Measurements from ENCODE around the gene KYAT1. TPM values are rescaled to one million over a fixed set of nuclear protein-coding genes. Genes with fewer than 3 reads are reported as not detected.

The KYAT1 gene
- total RNA-seq, 2 experiments from 2014 or later = 17.0 to 18.6 TPM

DNA sequence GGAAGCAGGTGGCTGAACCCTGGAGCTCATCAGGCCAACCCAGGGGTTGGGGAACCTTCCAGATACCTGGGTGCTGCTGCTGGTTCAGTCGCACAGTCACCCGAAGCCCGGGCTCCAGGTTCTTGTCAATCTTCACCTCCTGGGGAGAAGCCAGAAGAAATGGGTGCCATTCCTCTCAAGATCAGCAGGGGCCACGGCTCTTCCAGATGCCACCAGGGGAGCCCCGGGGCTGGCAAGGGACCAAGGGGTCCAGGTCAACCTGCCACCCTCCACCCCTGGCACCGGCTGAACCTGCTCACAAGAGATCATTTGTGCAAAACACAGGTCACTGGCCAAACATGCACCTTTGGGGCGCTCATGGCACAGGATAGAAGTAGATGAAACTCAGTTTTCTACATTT lies 56.8 kb downstream of the KYAT1 start:
- no peak overlapping the region for H3K4me3 Mint-ChIP-seq
- ChIA-PET POLR2A (no interaction called here), CTCF (no interaction called here)
- TF ChIP-seq, protein P1, sequence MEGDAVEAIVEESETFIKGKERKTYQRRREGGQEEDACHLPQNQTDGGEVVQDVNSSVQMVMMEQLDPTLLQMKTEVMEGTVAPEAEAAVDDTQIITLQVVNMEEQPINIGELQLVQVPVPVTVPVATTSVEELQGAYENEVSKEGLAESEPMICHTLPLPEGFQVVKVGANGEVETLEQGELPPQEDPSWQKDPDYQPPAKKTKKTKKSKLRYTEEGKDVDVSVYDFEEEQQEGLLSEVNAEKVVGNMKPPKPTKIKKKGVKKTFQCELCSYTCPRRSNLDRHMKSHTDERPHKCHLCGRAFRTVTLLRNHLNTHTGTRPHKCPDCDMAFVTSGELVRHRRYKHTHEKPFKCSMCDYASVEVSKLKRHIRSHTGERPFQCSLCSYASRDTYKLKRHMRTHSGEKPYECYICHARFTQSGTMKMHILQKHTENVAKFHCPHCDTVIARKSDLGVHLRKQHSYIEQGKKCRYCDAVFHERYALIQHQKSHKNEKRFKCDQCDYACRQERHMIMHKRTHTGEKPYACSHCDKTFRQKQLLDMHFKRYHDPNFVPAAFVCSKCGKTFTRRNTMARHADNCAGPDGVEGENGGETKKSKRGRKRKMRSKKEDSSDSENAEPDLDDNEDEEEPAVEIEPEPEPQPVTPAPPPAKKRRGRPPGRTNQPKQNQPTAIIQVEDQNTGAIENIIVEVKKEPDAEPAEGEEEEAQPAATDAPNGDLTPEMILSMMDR (IDR thresholded peaks at IDR 0.05) = no peak
- H3K4me1 Mint-ChIP-seq (ENCODE audit: low read depth) = peaks cover 27% of the 10 kb centered on the region
- DNase-seq (no peak), ATAC-seq (no peak)
- H3K27ac Mint-ChIP-seq = no peak overlapping the region
- no peaks in the 10 kb centered on the region for H3K9me3 Mint-ChIP-seq
- peaks cover 44% of the 10 kb centered on the region for H3K36me3 Mint-ChIP-seq (ENCODE audit: low read depth)
- no peaks in the 10 kb centered on the region for H3K27me3 Mint-ChIP-seq
- intact Hi-C loops (cut with micrococcal nuclease) = no loop called here

DNA sequence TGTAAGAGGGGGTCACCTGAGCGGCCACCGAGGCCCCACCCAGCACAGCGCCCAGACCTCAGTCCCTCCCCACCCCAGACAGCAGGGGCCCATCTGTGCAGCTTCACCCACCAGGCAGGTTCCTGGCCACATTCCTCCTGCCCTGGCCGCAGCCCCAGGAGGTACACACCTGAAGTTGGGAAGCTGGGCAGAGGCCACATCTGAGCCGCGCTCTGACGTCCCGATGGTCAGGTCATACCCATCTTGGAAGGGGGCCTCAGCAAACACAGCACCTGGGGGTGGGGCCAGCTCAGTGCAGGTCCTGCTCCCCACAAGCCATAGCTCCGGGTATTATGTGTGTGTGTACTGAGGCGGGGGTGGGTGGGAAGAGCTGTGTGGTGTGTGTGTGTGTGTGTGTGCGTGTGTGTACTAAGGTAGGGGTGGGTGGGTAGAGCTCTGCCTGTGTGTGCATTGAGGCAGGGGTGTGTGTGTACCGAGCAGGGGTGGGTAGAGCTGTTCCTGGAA lies 57.8 kb downstream of the KYAT1 start:
- Mint-ChIP-seq H3K27ac (peak overlapping the region; percentile 7), H3K9me3 (no peaks in the 10 kb centered on the region), H3K36me3 (ENCODE audit: low read depth) (peaks cover 42% of the 10 kb centered on the region), H3K4me1 (ENCODE audit: low read depth) (peaks cover 33% of the 10 kb centered on the region), H3K27me3 (no peaks in the 10 kb centered on the region), H3K4me3 (no peak overlapping the region)
- ChIA-PET CTCF (no interaction called here), POLR2A (interaction anchor here (0.6 to 0.9 kb wide), 2 partner anchors 78 to 169 kb away, joined by 3 read pairs; no protein-coding TSS in a partner anchor)
- TF ChIP-seq, protein P1 (IDR thresholded peaks at IDR 0.05) = no peak
- intact Hi-C loops (cut with micrococcal nuclease) = no loop called here
- no peak for ATAC-seq
- DNase-seq = no peak

GRCh38 chr9:128823362-128823902 lies 58.3 kb downstream of the KYAT1 start:
- no peak overlapping the region for H3K4me3 Mint-ChIP-seq
- CTCF ChIA-PET = no interaction called here
- no peak for DNase-seq
- H3K36me3 Mint-ChIP-seq (ENCODE audit: low read depth) = peaks cover 37% of the 10 kb centered on the region
- POLR2A ChIA-PET = interaction anchor here (0.6 to 0.9 kb wide), 2 partner anchors 79 to 169 kb away, joined by 3 read pairs; no protein-coding TSS in a partner anchor
- peaks cover 29% of the 10 kb centered on the region for H3K4me1 Mint-ChIP-seq (ENCODE audit: low read depth)
- TF ChIP-seq, protein P1 (IDR thresholded peaks at IDR 0.05) = no peak
- no peaks in the 10 kb centered on the region for H3K27me3 Mint-ChIP-seq
- no peaks in the 10 kb centered on the region for H3K9me3 Mint-ChIP-seq
- intact Hi-C loops (cut with micrococcal nuclease) = no loop called here
- H3K27ac Mint-ChIP-seq = no peak overlapping the region
- ATAC-seq = no peak

DNA sequence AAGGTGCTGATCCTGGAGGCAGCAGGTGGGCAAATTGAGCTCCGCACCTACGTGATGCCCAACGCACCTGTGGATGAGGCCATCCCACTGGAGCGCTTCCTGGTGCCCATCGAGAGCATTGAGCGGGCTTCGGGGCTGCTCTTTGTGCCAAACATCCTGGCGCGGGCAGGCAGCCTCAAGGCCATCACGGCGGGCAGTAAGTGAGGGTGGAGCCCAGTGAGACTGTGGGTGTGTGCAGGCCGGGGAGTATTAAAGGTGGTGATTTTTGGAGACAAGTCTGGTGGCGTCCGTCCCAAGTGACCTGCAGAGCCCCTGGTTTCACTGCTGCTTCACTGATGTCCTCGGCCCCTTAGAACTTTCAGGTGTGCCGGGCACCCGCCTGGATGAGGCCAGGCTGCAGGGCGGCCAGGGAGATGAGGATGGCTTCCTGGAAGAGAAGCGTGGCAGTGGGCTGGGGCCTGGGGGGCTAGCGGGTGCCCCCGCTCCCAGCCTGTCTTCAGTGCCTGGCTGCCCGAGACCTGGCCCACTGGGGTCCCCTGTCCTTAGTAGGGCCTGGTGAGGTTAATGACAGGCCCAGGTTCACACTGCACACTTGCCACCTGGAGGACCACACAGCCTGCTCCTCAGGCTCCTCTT lies 59.2 kb downstream of the KYAT1 start:
- DNase-seq = no peak
- ATAC-seq = no peak
- Mint-ChIP-seq H3K27ac (no peak overlapping the region), H3K27me3 (no peaks in the 10 kb centered on the region), H3K4me3 (no peak overlapping the region), H3K36me3 (ENCODE audit: low read depth) (peaks cover 32% of the 10 kb centered on the region), H3K9me3 (no peaks in the 10 kb centered on the region), H3K4me1 (ENCODE audit: low read depth) (peaks cover 24% of the 10 kb centered on the region)
- CTCF ChIA-PET = no interaction called here
- POLR2A ChIA-PET = no interaction called here
- intact Hi-C loops (cut with micrococcal nuclease) = no loop called here
- TF ChIP-seq, protein P1 (IDR thresholded peaks at IDR 0.05) = no peak
